Left ventricle myocardium superior (tissue), 1 donor: ENCODE data around the gene SLC27A4. TPM values are rescaled to one million over a fixed set of nuclear protein-coding genes. Genes with fewer than 3 reads are reported as not detected.
A peak's percentile ranks its signal among the peaks of the same experiment; 100 is the strongest.

ENCODE experiments used
- ATAC-seq: fragments of 200-7000 bp; cut with Tn5 transposase; one replicate; pipeline ENCODE4 v1.9.1; 2020; ENCODE audit warnings: mild to moderate bottlenecking, moderate library complexity
- DNase-seq: peaks from one replicate; pipeline ENCODE4 v3.0.0-alpha.2; 2020
- intact Hi-C: fragments of 100-400 bp; cut with micrococcal nuclease; formaldehyde crosslinking; loops from one replicate; pipeline ENCODE4 v1.11.0; 2022
- long read RNA-seq: library from polyadenylated mRNA; unstranded; transcript quantifications from one replicate; pipeline ENCODE4 v2.0.0, GENCODE V29; 2021
- total RNA-seq: library from RNA; stranded (reverse); fragmentation: NEBNext Ultra II Directional; extraction: Animal tissue kit (Norgen Biotek cat#: 25700); gene quantifications from one replicate; pipeline ENCODE4 v1.2.1, GENCODE V29; 2021
- donor health status: DM: no; HTN: yes; CAD: no; lungs with severe emphysema.

Gene SLC27A4
- total RNA-seq, result 19.4 TPM
- long read RNA-seq, transcript SLC27A4-201 (13 exons, 3,028 nt), result major isoform, 21 of 44 reads
- long read RNA-seq, partial matches to known transcripts, result 12 of 44 reads
- long read RNA-seq, other reads (novel, unspliced or antisense), result 11 of 44 reads

GRCh38 chr9:128339761-128340690, at the start of gene SLC27A4:
TSS of gene SLC27A4 (plus strand) at chr9:128340527. CDS start at chr9:128343133, 2,606 bp downstream.
- intact Hi-C loops, result no loop called here
- DNase-seq, result peak; percentile 88
- ATAC-seq, result peak; percentile 92

GRCh38 chr9:128292009-128292408, 48.3 kb upstream of the SLC27A4 start:
- intact Hi-C loops, result no loop called here
- DNase-seq (no peak), ATAC-seq (no peak)

- intact Hi-C loops, result no loop called here
- ATAC-seq (no peak), DNase-seq (no peak)
These were observed 47.2 kb upstream of the SLC27A4 start for GRCh38 chr9:128293091-128293490.

GRCh38 chr9:128294142-128294541, 46.2 kb upstream of the SLC27A4 start:
- no peak for DNase-seq
- intact Hi-C loops, result no loop called here
- no peak for ATAC-seq

- ATAC-seq, result no peak
- DNase-seq, result no peak
- intact Hi-C loops, result no loop called here
These were observed 43.7 kb upstream of the SLC27A4 start for GRCh38 chr9:128296340-128297220.

- ATAC-seq (no peak), DNase-seq (no peak)
- intact Hi-C loops, result no loop called here
These were observed 43.0 kb upstream of the SLC27A4 start for GRCh38 chr9:128297221-128297773.

GRCh38 chr9:128298535-128299482, 41.5 kb upstream of the SLC27A4 start:
- intact Hi-C loops, result no loop called here
- DNase-seq (no peak), ATAC-seq (no peak)

GRCh38 chr9:128304136-128304970, 36.0 kb upstream of the SLC27A4 start:
- no peak for DNase-seq
- peak; percentile 57 for ATAC-seq
- intact Hi-C loops, result no loop called here

GRCh38 chr9:128304971-128305288, 35.4 kb upstream of the SLC27A4 start:
- ATAC-seq, result no peak

GRCh38 chr9:128309551-128309950, 30.8 kb upstream of the SLC27A4 start:
- no peak for DNase-seq
- intact Hi-C loops, result no loop called here
- ATAC-seq, result no peak

More at GRCh38 chr9:128304971-128305288, 35.4 kb upstream of the SLC27A4 start:
- intact Hi-C loops, result no loop called here
- DNase-seq, result no peak

GRCh38 chr9:128310461-128310860, 29.9 kb upstream of the SLC27A4 start:
- intact Hi-C loops, result no loop called here
- DNase-seq, result peak; percentile 72
- peak; percentile 94 for ATAC-seq

- intact Hi-C loops, result no loop called here
- DNase-seq (no peak), ATAC-seq (no peak)
These were observed 25.6 kb upstream of the SLC27A4 start for GRCh38 chr9:128314697-128315096.

- DNase-seq (no peak), ATAC-seq (no peak)
- intact Hi-C loops, result no loop called here
These were observed 23.9 kb upstream of the SLC27A4 start for GRCh38 chr9:128316421-128316820.

GRCh38 chr9:128317629-128318028, 22.7 kb upstream of the SLC27A4 start:
- DNase-seq, result no peak
- no peak for ATAC-seq
- intact Hi-C loops, result no loop called here

- ATAC-seq, result no peak
- DNase-seq, result no peak
- intact Hi-C loops, result no loop called here
These were observed 19.0 kb upstream of the SLC27A4 start for GRCh38 chr9:128321343-128321742.

- intact Hi-C loops, result no loop called here
- ATAC-seq, result no peak
These were observed 18.4 kb upstream of the SLC27A4 start for GRCh38 chr9:128321879-128322403.

GRCh38 chr9:128322404-128323211, 17.7 kb upstream of the SLC27A4 start, which contains the start of the genes COQ4 and TRUB2:
TSS of gene COQ4 (plus strand) at chr9:128322839. CDS start at chr9:128322859, 20 bp downstream.
TSS of gene TRUB2 (minus strand) at chr9:128322447. CDS start at chr9:128322408, 39 bp downstream.
- intact Hi-C loops, result no loop called here
- ATAC-seq, result peak; percentile 98

More at GRCh38 chr9:128321879-128322403, 18.4 kb upstream of the SLC27A4 start:
- no peak for DNase-seq

More at GRCh38 chr9:128322404-128323211, 17.7 kb upstream of the SLC27A4 start, which contains the start of the genes COQ4 and TRUB2:
- DNase-seq, result peak; percentile 95
